Left lung (tissue), 10 donors: Measurements from ENCODE around the gene NUSAP1. TPM values are rescaled to one million over a fixed set of nuclear protein-coding genes. Genes with fewer than 3 reads are reported as not detected.

Experiments
- ATAC-seq: fragments of 200-7000 bp; cut with Tn5 transposase; one replicate; pipeline ENCODE4 v1.9.1; 2020; ENCODE audit warnings: moderate library complexity
- DNase-seq, 4 donors: peaks; one replicate each; pipeline ENCODE4 v3.0.0-alpha.2; 2013 to 2020
- H3K27ac ChIP-seq, 2 donors: fragments of 200-600 bp; sonication (generic) in 1 of 2; one replicate each; pipeline versions ENCODE4 v1.5.0 to v1.8.0; 2020 to 2021
- H3K27me3 ChIP-seq, 2 donors: fragments of 200-600 bp; sonication (generic) in 1 of 2; one replicate each; pipeline versions ENCODE4 v1.5.0 to v1.8.0; 2020 to 2021
- H3K36me3 ChIP-seq, 2 donors: fragments of 200-600 bp; sonication (generic) in 1 of 2; one replicate each; pipeline versions ENCODE4 v1.5.0 to v1.8.0; 2020 to 2021
- H3K4me1 ChIP-seq, 2 donors: fragments of 200-600 bp; one replicate each; pipeline ENCODE4 v1.8.0; 2021
- H3K4me3 ChIP-seq, 2 donors: fragments of 200-600 bp; sonication (generic) in 1 of 2; one replicate each; pipeline versions ENCODE4 v1.5.0 to v1.8.0; 2020 to 2021; ENCODE audit warnings: mild to moderate bottlenecking in 1 of 2
- H3K9me3 ChIP-seq, 2 donors: fragments of 200-600 bp; sonication (generic) in 1 of 2; one replicate each; pipeline versions ENCODE4 v1.5.0 to v1.8.0; 2020 to 2021
- CTCF ChIP-seq, 2 donors: fragments of 200-600 bp; sonication (generic) in 1 of 2; IDR thresholded peaks; one replicate each; pipeline versions ENCODE4 v1.5.0 to v1.8.0; 2021; ENCODE audit warnings: antibody characterized with exemption in 2 of 2
- intact Hi-C, 2 donors: fragments of 100-400 bp; cut with DNase I; formaldehyde crosslinking; loops; one replicate each; pipeline versions ENCODE4 v1.11.2 to v1.14.2; 2022
- polyA plus RNA-seq, 6 donors: library from polyadenylated mRNA; unstranded; fragments of 120-200 nt; gene quantifications; one replicate each; pipeline ENCODE4 v1.2.1, GENCODE V29; 2013; ENCODE audit not compliant: insufficient read length in 6 of 6
- total RNA-seq, 2 donors: library from RNA; stranded (reverse); fragmentation: NEBNext Ultra II Directional; extraction: Animal tissue kit (Norgen Biotek cat#: 25700); gene quantifications; one replicate each; pipeline ENCODE4 v1.2.1, GENCODE V29; 2021
- donor health status: DM: no; HTN: yes; CAD: no.
- donor health status: DM: no; HTN: no; CAD: no.

The NUSAP1 gene
- total and polyA plus RNA-seq, 8 donors = 10.2 to 147 (median 69.3) TPM

- no peak for TF ChIP-seq CTCF (IDR thresholded peaks at IDR 0.05)
- intact Hi-C loops = no loop called here
- peak; percentile 38 for ATAC-seq
Observed at GRCh38 chr15:41333026-41333562, 413 bp downstream of the NUSAP1 start.

GRCh38 chr15:41334293-41335120 is 1.8 kb downstream of the NUSAP1 start:
- Histone ChIP-seq H3K27ac (no peak overlapping the region), H3K9me3 (no peaks in the 10 kb centered on the region), H3K27me3 (no peaks in the 10 kb centered on the region), H3K4me1 (peaks cover 0 to 23% of the 10 kb centered on the region in 2 donors), H3K36me3 (no peaks in the 10 kb centered on the region), H3K4me3 (peak overlapping the region in 1 of 2 donors; percentile 84)
- ATAC-seq = no peak
- intact Hi-C loops = no loop called here
- no peak for DNase-seq
- no peak for TF ChIP-seq CTCF (IDR thresholded peaks at IDR 0.05)

More at GRCh38 chr15:41333026-41333562, 413 bp downstream of the NUSAP1 start:
- Histone ChIP-seq H3K36me3 (no peaks in the 10 kb centered on the region), H3K27me3 (no peaks in the 10 kb centered on the region), H3K4me1 (peaks cover 0 to 23% of the 10 kb centered on the region in 2 donors), H3K27ac (peak overlapping the region; percentile 74 to 77), H3K4me3 (peak overlapping the region; percentile 80 to 84), H3K9me3 (no peaks in the 10 kb centered on the region)
- peak in 1 of 4 donors; percentile 83 for DNase-seq

- intact Hi-C loops = no loop called here
- ATAC-seq = no peak
- Histone ChIP-seq H3K36me3 (no peaks in the 10 kb centered on the region), H3K9me3 (no peaks in the 10 kb centered on the region), H3K27ac (no peak overlapping the region), H3K4me3 (no peak overlapping the region), H3K4me1 (peaks cover 0 to 20% of the 10 kb centered on the region in 2 donors), H3K27me3 (no peaks in the 10 kb centered on the region)
- DNase-seq = no peak
- no peak for TF ChIP-seq CTCF (IDR thresholded peaks at IDR 0.05)
Observed at GRCh38 chr15:41336549-41336948, 3.9 kb downstream of the NUSAP1 start.

- Histone ChIP-seq H3K9me3 (no peaks in the 10 kb centered on the region), H3K36me3 (no peaks in the 10 kb centered on the region), H3K27ac (no peak overlapping the region), H3K4me3 (no peak overlapping the region), H3K4me1 (peaks cover 0 to 15% of the 10 kb centered on the region in 2 donors), H3K27me3 (no peaks in the 10 kb centered on the region)
- intact Hi-C loops = no loop called here
- ATAC-seq (no peak), DNase-seq (no peak)
- TF ChIP-seq CTCF (IDR thresholded peaks at IDR 0.05) = no peak
Observed at GRCh38 chr15:41337047-41337446, 4.4 kb downstream of the NUSAP1 start.
